Measurements from ENCODE around the gene RCAN2.

Gene RCAN2

DNA sequence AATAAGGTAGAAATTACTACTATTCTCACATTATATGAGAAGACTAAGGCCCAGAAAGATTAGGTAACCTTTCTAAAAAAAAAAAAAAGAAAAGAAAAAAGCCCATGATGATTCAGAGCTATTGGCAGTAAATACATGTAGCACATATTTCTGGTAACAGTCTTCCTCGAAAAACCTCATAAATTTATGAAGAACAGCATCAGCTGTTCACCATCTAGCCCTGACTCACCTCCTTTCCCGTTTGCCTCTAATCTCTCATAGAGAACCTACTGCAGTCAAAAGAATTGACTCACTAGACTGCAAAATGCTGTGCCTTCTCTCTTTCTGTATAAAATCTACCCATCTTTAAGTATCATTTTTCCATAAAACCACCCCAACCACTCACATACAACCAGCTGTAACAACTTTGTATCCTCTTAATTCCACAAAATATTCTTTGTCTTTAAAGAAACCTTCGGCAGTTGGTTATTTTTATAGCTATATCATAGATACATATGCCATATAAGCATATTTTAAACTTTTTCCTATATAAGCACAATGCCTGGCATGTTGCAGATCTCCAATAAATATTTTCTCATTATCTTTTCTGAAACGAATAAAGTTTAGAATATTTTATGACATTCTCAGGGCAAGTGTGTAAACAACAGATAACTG is 167.8 kb downstream of the RCAN2 start:
- TF ChIP-seq, protein P1, sequence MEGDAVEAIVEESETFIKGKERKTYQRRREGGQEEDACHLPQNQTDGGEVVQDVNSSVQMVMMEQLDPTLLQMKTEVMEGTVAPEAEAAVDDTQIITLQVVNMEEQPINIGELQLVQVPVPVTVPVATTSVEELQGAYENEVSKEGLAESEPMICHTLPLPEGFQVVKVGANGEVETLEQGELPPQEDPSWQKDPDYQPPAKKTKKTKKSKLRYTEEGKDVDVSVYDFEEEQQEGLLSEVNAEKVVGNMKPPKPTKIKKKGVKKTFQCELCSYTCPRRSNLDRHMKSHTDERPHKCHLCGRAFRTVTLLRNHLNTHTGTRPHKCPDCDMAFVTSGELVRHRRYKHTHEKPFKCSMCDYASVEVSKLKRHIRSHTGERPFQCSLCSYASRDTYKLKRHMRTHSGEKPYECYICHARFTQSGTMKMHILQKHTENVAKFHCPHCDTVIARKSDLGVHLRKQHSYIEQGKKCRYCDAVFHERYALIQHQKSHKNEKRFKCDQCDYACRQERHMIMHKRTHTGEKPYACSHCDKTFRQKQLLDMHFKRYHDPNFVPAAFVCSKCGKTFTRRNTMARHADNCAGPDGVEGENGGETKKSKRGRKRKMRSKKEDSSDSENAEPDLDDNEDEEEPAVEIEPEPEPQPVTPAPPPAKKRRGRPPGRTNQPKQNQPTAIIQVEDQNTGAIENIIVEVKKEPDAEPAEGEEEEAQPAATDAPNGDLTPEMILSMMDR (IDR thresholded peaks at IDR 0.05), result no peak
- H3K4me3 ChIP-seq, result no peak overlapping the region
- no peak for DNase-seq (ENCODE audit: low spot score)
- H3K27ac ChIP-seq, result no peak overlapping the region

DNA sequence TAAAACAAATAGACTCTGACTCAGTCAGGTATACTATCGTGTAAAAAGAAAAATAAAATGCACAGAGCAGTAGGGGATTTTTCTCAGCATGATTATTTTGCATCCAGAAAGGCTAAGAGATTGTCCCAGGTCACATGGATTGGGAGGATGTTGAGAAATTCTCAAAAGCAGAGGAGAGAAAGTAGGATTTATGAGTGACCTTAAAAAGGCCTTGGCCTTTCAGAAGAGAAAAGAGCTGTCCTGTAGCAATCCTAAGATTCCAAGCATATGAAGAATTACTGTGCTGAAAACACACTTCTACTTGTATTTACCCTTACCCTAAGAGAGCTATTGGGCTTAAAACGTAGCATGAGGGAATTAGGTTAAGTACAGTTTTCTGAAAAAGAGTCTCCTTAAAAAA is 170.7 kb downstream of the RCAN2 start:
- TF ChIP-seq, protein P1 (IDR thresholded peaks at IDR 0.05), result no peak
- DNase-seq (ENCODE audit: low spot score), result no peak
- no peak overlapping the region for H3K4me3 ChIP-seq
- no peak overlapping the region for H3K27ac ChIP-seq

DNA sequence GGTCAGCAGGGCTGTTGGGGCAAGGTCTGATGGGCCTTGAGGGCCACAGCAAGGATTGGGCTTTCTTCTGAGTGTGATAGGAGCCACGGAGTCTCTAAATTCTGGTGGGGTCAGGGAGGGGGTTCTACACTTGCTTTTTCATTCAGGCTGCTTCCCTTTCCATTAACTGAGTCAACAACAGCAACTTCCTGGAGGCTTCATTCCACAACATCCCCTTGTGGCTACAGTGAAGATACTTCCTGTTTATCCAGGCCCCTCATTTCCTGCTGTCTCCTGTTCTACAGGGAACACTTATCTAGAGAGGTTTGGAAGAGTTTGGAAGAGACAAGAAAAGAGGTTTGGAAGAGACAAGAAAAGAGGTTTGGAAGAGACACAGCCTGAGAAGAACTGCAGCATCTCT is 175.7 kb downstream of the RCAN2 start:
- DNase-seq (ENCODE audit: low spot score), result no peak
- TF ChIP-seq, protein P1 (IDR thresholded peaks at IDR 0.05), result no peak
- H3K4me3 ChIP-seq, result no peak overlapping the region
- no peak overlapping the region for H3K27ac ChIP-seq

DNA sequence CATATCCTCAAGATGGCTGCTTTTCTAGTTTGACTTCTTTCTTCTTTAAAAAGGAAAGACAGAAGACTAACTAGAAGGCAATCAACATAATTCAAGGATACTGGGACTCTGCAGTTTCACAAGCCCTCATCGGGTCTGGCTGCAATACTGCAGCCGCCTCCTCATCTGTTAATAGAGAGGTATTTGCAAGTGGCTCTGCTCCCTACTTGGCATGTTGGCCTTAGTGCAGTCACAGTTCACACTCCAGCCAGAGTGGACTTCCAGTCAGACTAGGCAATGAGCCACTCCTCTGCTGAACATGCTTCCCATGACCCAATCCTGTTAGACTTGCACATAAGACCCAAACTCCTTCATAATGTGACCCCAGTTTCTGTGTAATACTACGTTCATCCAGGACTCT is 178.6 kb downstream of the RCAN2 start:
- TF ChIP-seq, protein P1 (IDR thresholded peaks at IDR 0.05), result no peak
- Histone ChIP-seq H3K27ac (no peak overlapping the region), H3K4me3 (no peak overlapping the region)
- DNase-seq (ENCODE audit: low spot score), result no peak

DNA sequence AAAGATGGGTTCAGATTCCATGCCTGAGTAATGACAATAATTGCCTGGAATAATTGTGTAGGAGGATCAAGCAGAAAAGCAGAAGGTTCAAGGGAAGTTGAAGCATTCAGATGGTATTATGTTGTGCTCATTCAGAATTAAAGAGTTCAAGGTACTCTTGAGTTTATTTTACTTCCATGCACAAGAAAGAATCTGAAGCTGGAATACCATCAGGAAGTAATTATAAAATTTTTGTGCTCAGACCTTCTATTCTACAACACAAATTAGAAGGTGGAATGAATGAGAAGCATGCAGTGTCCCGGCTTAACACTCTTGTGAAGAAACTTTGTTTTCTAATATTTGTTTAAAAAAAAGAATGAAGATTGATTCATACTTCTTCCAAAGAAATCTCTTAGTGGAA is 181.1 kb downstream of the RCAN2 start:
- H3K4me3 ChIP-seq, result no peak overlapping the region
- DNase-seq (ENCODE audit: low spot score), result no peak
- TF ChIP-seq, protein P1 (IDR thresholded peaks at IDR 0.05), result no peak
- no peak overlapping the region for H3K27ac ChIP-seq

DNA sequence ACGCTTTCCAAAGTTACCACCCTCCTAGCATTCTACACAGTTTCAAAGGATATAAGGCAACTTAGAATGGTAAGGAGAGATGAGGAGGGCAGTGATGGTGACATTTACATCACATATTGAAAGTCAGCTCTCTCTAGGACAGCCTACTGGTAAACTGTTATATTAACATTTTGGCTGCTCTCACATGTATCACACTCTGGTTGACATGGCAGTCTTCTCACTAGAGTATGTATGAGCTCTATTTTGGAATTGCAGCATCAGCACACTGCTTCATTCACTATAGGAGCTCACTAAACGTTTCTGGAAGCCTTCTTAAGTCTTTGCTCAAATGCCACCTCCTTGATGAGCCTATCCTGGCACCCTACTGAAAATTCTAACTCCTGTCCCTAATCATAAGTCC is 184.8 kb downstream of the RCAN2 start:
- H3K4me3 ChIP-seq, result no peak overlapping the region
- no peak overlapping the region for H3K27ac ChIP-seq
- TF ChIP-seq, protein P1 (IDR thresholded peaks at IDR 0.05), result no peak
- no peak for DNase-seq (ENCODE audit: low spot score)

DNA sequence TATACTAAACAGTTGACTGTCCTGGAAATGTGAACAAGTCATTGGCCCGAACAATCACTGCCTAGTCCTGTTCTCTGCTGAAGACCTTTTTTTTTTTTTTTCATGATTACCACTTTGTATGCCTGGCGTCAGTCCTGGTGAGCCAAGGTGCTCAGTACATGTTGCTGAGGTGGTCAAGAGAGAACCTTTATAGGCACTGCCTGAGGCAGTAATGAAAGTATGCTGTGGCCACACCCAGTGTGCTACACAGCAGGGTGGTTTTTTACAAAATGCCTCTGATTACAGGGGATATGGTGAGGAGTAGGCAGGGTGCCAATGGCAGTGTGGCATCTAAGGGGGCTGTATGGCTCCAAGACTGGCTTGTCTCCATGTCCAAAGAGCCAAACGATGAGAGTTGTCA is 185.4 kb downstream of the RCAN2 start:
- Histone ChIP-seq H3K27ac (no peak overlapping the region), H3K4me3 (no peak overlapping the region)
- DNase-seq (ENCODE audit: low spot score), result no peak
- TF ChIP-seq, protein P1 (IDR thresholded peaks at IDR 0.05), result no peak

Measured in coronary artery (tissue), 2 donors.